ENCODE data around the gene ABHD17C.

DNA sequence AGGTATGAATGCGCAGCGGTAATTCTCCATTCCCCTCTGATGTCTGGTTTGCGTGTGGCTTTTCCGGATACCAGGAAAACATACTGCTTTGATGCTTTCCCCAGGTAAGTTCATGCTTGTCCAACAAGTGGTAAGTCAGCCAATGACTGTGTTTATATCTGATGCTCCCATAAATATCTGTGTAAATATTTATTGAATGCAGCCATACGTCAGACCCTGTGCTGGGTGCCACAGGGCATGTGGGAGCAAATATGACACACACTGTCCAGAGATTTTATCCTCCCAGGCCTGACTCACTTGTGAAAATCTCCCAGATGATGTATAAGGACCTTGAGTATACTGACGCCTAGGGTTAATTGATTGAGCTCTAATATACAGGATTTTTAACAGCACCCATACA, 54.5 kb downstream of the ABHD17C start:
- TF ChIP-seq CTCF (IDR thresholded peaks at IDR 0.05; ENCODE audit: low read length) (no peak), EZH2 (optimal IDR thresholded peaks at IDR 0.05; ENCODE audit: low read depth, low read length) (no peak), EZH2phosphoT487 (IDR thresholded peaks at IDR 0.05; ENCODE audit: low read length) (no peak)

Measured in MM.1S (cell line).